ENCODE results near the gene RASSF5.

RASSF5 gene

GRCh38 chr1:206511362-206512057, 4.2 kb downstream of the RASSF5 start:
- Mint-ChIP-seq H3K27ac (peak overlapping the region; percentile 73 to 96 (median 88)), H3K4me1 (peaks cover 77% of the 10 kb centered on the region), H3K9me3 (no peaks in the 10 kb centered on the region), H3K4me3 (peak overlapping the region; percentile 44 to 53 (median 50)), H3K27me3 (ENCODE audit: low read depth) (peaks cover 52% of the 10 kb centered on the region), H3K36me3 (ENCODE audit: low read depth) (no peaks in the 10 kb centered on the region)
- TF ChIP-seq CTCF (IDR thresholded peaks at IDR 0.05; ENCODE audit: unreplicated experiment in 3 of 3), result no peak

- H3K36me3 Mint-ChIP-seq (ENCODE audit: low read depth), result no peaks in the 10 kb centered on the region
Observed at GRCh38 chr1:206512058-206512850, 4.9 kb downstream of the RASSF5 start.

GRCh38 chr1:206512851-206513180, 5.5 kb downstream of the RASSF5 start:
- Mint-ChIP-seq H3K27ac (peak overlapping the region in 2 of 3 experiments; percentile 73 to 96), H3K27me3 (ENCODE audit: low read depth) (peaks cover 42% of the 10 kb centered on the region), H3K4me3 (no peak overlapping the region), H3K9me3 (no peaks in the 10 kb centered on the region), H3K36me3 (ENCODE audit: low read depth) (no peaks in the 10 kb centered on the region), H3K4me1 (peaks cover 77% of the 10 kb centered on the region)
- TF ChIP-seq CTCF (IDR thresholded peaks at IDR 0.05; ENCODE audit: unreplicated experiment in 3 of 3), result no peak

More at GRCh38 chr1:206512058-206512850, 4.9 kb downstream of the RASSF5 start:
- peaks cover 77% of the 10 kb centered on the region for H3K4me1 Mint-ChIP-seq
- peak overlapping the region; percentile 44 to 53 (median 50) for H3K4me3 Mint-ChIP-seq
- H3K9me3 Mint-ChIP-seq, result no peaks in the 10 kb centered on the region
- H3K27ac Mint-ChIP-seq, result peak overlapping the region; percentile 73 to 96 (median 88)
- no peak for TF ChIP-seq CTCF (IDR thresholded peaks at IDR 0.05; ENCODE audit: unreplicated experiment in 3 of 3)
- peaks cover 45% of the 10 kb centered on the region for H3K27me3 Mint-ChIP-seq (ENCODE audit: low read depth)

GRCh38 chr1:206513312-206514111, 6.2 kb downstream of the RASSF5 start:
- H3K27me3 Mint-ChIP-seq (ENCODE audit: low read depth), result peaks cover 38% of the 10 kb centered on the region

More at GRCh38 chr1:206513312-206514111, 6.2 kb downstream of the RASSF5 start:
- peak overlapping the region in 2 of 3 experiments; percentile 8 to 51 for H3K4me3 Mint-ChIP-seq
- peak overlapping the region in 2 of 3 experiments; percentile 77 to 90 for H3K27ac Mint-ChIP-seq
- H3K4me1 Mint-ChIP-seq, result peaks cover 76% of the 10 kb centered on the region
- H3K36me3 Mint-ChIP-seq (ENCODE audit: low read depth), result no peaks in the 10 kb centered on the region
- TF ChIP-seq CTCF (IDR thresholded peaks at IDR 0.05; ENCODE audit: unreplicated experiment in 3 of 3), result no peak
- H3K9me3 Mint-ChIP-seq, result no peaks in the 10 kb centered on the region
